Breast epithelium (tissue), 4 donors: ENCODE results near the gene KIF4B. TPM values are rescaled to one million over a fixed set of nuclear protein-coding genes. Genes with fewer than 3 reads are reported as not detected.
"Not testable (repeated sequence)": the region's sequence is repeated elsewhere in the genome, so short reads cannot be mapped to it uniquely, and the experiment has no call there.

Experiments
- DNase-seq, 2 donors: peaks; one replicate each; pipeline ENCODE4 v3.0.0-alpha.2; 2019; ENCODE audit warnings: low spot score in 2 of 2
- H3K27ac ChIP-seq, 2 donors: fragments of 200-600 bp; sonication (generic) in 1 of 2; one replicate each; pipeline ENCODE4 v1.5.1; 2016 to 2019; ENCODE audit warnings: mild to moderate bottlenecking in 1 of 2
- H3K27me3 ChIP-seq, 2 donors: fragments of 200-600 bp; sonication (generic) in 1 of 2; one replicate each; pipeline versions ENCODE4 v1.5.1 to v1.6.0; 2017 to 2019; ENCODE audit warnings: control low read depth in 1 of 2, mild to moderate bottlenecking in 1 of 2
- H3K36me3 ChIP-seq: fragments of 200-600 bp; one replicate; pipeline ENCODE4 v1.5.1; 2019
- H3K4me1 ChIP-seq, 2 donors: fragments of 200-600 bp; sonication (generic); one replicate each; pipeline ENCODE4 v1.5.1; 2016 to 2019; ENCODE audit warnings: control low read depth in 1 of 2
- H3K4me3 ChIP-seq, 3 donors: fragments of 200-600 bp; sonication (generic); 1 replicate in 2 of 3; 2 replicates in 1 of 3; pipeline ENCODE4 v1.5.1; 2016 to 2019; ENCODE audit warnings: mild to moderate bottlenecking in 3 of 3, moderate library complexity in 2 of 3
- H3K9me3 ChIP-seq, 2 donors: fragments of 200-600 bp; sonication (generic) in 1 of 2; one replicate each; pipeline ENCODE4 v1.5.1; 2016 to 2019; ENCODE audit warnings: control low read depth in 1 of 2
- CTCF ChIP-seq, 3 donors: fragments of 450-650 bp; IDR thresholded peaks; one replicate each; pipeline ENCODE4 v1.5.1; 2016 to 2017; ENCODE audit warnings: antibody characterized with exemption in 3 of 3, mild to moderate bottlenecking in 3 of 3, moderate library complexity in 3 of 3
- POLR2A ChIP-seq: fragments of 450-650 bp; IDR thresholded peaks from one replicate; pipeline ENCODE4 v1.6.1; 2016; ENCODE audit warnings: antibody characterized with exemption, mild to moderate bottlenecking, moderate library complexity
- POLR2AphosphoS5 ChIP-seq, 3 donors: sonication (generic); formaldehyde crosslinking; IDR thresholded peaks; one replicate each; pipeline ENCODE4 v1.6.1; 2017; ENCODE audit warnings: antibody characterized with exemption in 3 of 3
- intact Hi-C: fragments of 100-400 bp; cut with DNase I; formaldehyde crosslinking; loops from one replicate; pipeline ENCODE4 v1.15.1; 2023; ENCODE audit warnings: low total_unique reads
- total RNA-seq, 3 donors: library from RNA; depleted of rRNA; stranded (reverse); fragments of >200 nt; gene quantifications; one replicate each; pipeline ENCODE4 v1.1.0, GENCODE V29; 2016

KIF4B gene
- total RNA-seq, 3 donors from 2014 or later: not detected

DNA sequence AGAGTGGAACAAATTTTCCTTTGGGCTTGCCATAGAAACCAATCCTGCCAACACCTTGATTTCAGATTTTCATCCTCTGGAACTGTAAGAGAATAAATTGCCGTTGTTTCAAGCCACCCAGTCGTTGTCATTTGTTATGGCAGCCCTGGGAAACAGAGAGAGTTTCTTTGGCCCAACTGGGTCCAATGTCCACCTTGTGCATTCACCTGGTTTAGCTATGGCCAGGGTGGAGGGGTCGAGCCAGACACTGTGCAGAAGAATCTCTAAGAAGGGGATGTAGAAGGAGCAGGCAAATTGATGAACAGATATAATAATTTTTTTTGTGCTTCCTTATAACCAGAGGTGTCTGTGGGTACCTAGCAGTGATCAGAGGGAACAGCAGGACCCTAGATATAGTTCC lies 9.8 kb downstream of the KIF4B start:
- DNase-seq: no peak
- no peaks in the 10 kb centered on the region for H3K27me3 ChIP-seq
- no peaks in the 10 kb centered on the region for H3K36me3 ChIP-seq
- H3K4me1 ChIP-seq: no peaks in the 10 kb centered on the region
- H3K4me3 ChIP-seq: no peak overlapping the region
- no peak for TF ChIP-seq CTCF (IDR thresholded peaks at IDR 0.05)
- TF ChIP-seq POLR2A: no peak
- TF ChIP-seq POLR2AphosphoS5 (IDR thresholded peaks at IDR 0.05): no peak
- H3K27ac ChIP-seq: no peak overlapping the region
- peaks cover 0 to 10% of the 10 kb centered on the region in 2 donors for H3K9me3 ChIP-seq
- intact Hi-C loops: no loop called here

GRCh38 chr5:155024015-155024414 lies 10.5 kb downstream of the KIF4B start:
- intact Hi-C loops: no loop called here

DNA sequence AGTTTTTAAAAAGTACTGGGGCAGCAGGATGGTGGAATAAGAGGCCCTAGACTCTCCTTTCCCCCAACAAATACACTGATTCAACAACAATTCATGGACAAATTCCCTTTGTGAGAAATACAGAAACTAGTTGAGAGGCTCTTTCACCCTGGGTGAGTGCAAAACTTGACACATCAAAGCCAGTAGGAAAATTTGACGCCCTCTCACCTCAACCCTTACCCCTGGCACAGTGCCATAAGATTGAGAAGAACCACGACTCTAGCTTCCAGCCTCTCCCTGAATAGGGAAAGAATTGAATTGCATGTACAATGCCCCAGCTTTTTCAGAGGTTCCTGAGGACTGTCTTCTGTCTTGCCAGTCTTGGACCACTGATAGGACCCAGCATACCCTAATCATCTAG lies 12.3 kb downstream of the KIF4B start:
- TF ChIP-seq CTCF (IDR thresholded peaks at IDR 0.05) (no peak), POLR2AphosphoS5 (IDR thresholded peaks at IDR 0.05) (no peak), POLR2A (no peak)
- Histone ChIP-seq H3K9me3 (peaks cover 4 to 19% of the 10 kb centered on the region in 2 donors), H3K36me3 (no peaks in the 10 kb centered on the region), H3K4me3 (no peak overlapping the region), H3K4me1 (no peaks in the 10 kb centered on the region), H3K27me3 (no peaks in the 10 kb centered on the region), H3K27ac (no peak overlapping the region)
- intact Hi-C loops: no loop called here
- no peak for DNase-seq

More at GRCh38 chr5:155024015-155024414, 10.5 kb downstream of the KIF4B start:
- Histone ChIP-seq H3K36me3 (no peaks in the 10 kb centered on the region), H3K4me3 (no peak overlapping the region), H3K9me3 (peaks cover 0 to 16% of the 10 kb centered on the region in 2 donors), H3K4me1 (no peaks in the 10 kb centered on the region), H3K27ac (no peak overlapping the region), H3K27me3 (no peaks in the 10 kb centered on the region)
- no peak for DNase-seq
- TF ChIP-seq POLR2AphosphoS5 (IDR thresholded peaks at IDR 0.05) (no peak), CTCF (IDR thresholded peaks at IDR 0.05) (no peak), POLR2A (no peak)

GRCh38 chr5:155027993-155028629 lies 14.6 kb downstream of the KIF4B start:
- no peak overlapping the region for H3K27ac ChIP-seq
- H3K9me3 ChIP-seq: peaks cover 4 to 19% of the 10 kb centered on the region in 2 donors
- H3K36me3 ChIP-seq: no peaks in the 10 kb centered on the region
- H3K4me3 ChIP-seq: no peak overlapping the region
- DNase-seq: no peak
- H3K4me1 ChIP-seq: no peaks in the 10 kb centered on the region
- no peaks in the 10 kb centered on the region for H3K27me3 ChIP-seq
- intact Hi-C loops: no loop called here
- TF ChIP-seq POLR2AphosphoS5 (IDR thresholded peaks at IDR 0.05) (no peak), POLR2A (no peak), CTCF (IDR thresholded peaks at IDR 0.05) (no peak)

DNA sequence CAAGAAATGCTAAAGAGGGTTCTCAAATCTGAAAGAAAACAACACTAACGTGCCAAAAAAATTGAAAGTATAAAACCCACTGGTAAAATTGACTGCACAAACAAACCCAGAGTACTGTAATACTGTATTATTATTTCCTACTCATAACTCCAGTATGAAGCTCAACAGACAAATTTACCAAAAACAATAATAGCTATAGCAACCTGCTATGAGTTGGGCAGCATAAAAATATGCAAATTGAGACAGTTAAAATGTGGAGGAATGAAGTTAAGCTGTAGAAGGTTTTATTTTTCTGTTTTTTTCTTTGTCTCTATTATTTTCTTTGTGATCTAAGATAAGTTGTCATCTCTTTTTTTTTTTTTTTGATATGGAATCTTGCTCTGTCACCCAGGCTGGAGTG lies 15.7 kb downstream of the KIF4B start:
- Histone ChIP-seq H3K4me1 (no peaks in the 10 kb centered on the region), H3K9me3 (peaks cover 9 to 19% of the 10 kb centered on the region in 2 donors), H3K36me3 (no peaks in the 10 kb centered on the region), H3K4me3 (no peak overlapping the region), H3K27ac (no peak overlapping the region), H3K27me3 (no peaks in the 10 kb centered on the region)
- intact Hi-C loops: no loop called here
- no peak for DNase-seq
- no peak for TF ChIP-seq POLR2AphosphoS5 (IDR thresholded peaks at IDR 0.05)
- TF ChIP-seq CTCF (IDR thresholded peaks at IDR 0.05): no peak
- TF ChIP-seq POLR2A: no peak

DNA sequence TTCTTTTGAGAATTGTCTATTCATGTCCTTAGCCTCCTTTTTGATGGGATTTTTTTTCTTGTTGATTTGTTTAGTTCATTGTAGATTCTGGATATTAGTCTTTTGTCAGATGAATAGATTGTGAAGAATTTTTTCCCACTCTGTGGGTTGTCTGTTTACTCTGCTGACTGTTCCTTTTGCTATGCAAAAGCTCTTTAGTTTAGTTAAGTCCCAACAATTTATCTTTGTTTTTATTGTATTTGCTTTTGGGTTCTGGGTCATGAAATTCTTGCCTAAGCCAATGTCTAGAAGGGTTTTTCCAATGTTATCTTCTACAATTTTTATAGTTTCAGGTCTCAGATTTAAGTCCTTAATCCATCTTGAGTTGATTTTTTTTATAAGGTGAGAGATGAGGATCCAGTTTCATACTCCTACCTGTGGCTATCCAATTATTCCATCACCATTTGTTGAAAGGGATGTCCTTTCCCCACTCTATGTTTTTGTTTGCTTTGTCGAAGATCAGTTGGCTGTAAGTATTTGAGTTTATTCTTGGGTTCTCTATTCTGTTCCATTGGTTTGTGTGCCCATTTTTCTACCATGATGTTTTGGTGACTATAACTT lies 20.7 kb downstream of the KIF4B start:
- intact Hi-C loops, H3K27ac ChIP-seq, DNase-seq, H3K4me1 ChIP-seq, H3K4me3 ChIP-seq, H3K27me3 ChIP-seq, H3K9me3 ChIP-seq, H3K36me3 ChIP-seq: not testable (repeated sequence)

GRCh38 chr5:155035087-155035486 lies 21.5 kb downstream of the KIF4B start:
- H3K27ac ChIP-seq, DNase-seq, H3K4me1 ChIP-seq, H3K9me3 ChIP-seq, H3K27me3 ChIP-seq, H3K36me3 ChIP-seq, intact Hi-C loops, H3K4me3 ChIP-seq: not testable (repeated sequence)
